A673 (cell line): ENCODE data around the gene RNF17.

ENCODE experiments used
- EZH2 ChIP-seq: fragments of 200-600 bp; sonication (generic); IDR thresholded peaks from 2 replicates; pipeline ENCODE4 v1.6.1; 2017; ENCODE audit warnings: borderline replicate concordance, low read depth, mild to moderate bottlenecking, mixed read lengths, antibody characterized with exemption, low read length; ENCODE audit not compliant: poor library complexity, severe bottlenecking
- TF ChIP-seq, protein P1 (sequence below): fragments of 300-800, 200-600 bp; sonication (generic); conservative IDR thresholded peaks from 2 replicates; pipeline ENCODE4 v1.5.1; 2017; ENCODE audit warnings: low read depth, mild to moderate bottlenecking, antibody characterized with exemption, low read length, moderate library complexity, mixed read lengths

DNA sequence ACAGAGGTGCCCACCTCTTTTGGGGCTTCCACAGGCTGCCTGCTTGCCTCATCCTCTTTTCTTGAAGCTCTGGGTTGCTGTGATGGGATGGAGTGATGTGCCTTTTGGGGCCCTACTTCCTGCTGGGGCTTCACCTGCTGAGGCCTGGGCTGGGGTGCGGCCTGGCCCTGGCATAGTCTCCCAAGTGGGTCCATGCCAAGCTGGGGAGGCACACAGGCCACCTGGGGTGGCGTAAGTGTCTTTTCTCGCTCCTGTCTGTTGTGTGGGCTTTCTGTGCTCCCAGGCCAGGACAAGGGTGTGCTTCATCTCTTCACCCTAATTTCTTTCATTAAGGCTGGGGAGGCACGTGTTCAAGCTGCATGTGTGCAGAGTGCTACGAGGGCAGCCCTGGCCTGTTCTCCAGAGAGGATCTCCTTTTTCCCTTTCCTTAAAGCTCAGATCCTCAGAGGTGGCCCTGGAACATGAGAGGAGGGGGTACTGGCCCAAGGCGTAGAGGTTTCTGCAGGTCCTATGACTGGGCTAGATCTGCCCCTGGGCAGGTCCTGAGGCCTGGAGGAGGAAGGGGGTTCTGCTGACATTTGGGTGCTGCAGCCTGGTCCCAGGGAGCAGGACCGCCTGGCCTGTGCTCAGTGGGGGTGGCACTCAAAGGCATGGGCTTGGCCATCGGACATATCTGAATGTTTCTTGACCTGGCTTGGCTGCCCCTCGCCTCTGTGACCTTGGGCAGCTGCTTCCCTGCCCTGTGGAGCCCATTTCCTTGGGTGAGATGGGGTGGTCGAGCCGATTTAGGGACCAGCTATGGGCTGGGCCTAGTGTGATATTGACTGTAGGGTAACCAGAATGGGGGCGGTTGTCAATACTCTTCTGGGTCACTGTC, 23.7 kb upstream of the RNF17 start:
- TF ChIP-seq, protein P1, sequence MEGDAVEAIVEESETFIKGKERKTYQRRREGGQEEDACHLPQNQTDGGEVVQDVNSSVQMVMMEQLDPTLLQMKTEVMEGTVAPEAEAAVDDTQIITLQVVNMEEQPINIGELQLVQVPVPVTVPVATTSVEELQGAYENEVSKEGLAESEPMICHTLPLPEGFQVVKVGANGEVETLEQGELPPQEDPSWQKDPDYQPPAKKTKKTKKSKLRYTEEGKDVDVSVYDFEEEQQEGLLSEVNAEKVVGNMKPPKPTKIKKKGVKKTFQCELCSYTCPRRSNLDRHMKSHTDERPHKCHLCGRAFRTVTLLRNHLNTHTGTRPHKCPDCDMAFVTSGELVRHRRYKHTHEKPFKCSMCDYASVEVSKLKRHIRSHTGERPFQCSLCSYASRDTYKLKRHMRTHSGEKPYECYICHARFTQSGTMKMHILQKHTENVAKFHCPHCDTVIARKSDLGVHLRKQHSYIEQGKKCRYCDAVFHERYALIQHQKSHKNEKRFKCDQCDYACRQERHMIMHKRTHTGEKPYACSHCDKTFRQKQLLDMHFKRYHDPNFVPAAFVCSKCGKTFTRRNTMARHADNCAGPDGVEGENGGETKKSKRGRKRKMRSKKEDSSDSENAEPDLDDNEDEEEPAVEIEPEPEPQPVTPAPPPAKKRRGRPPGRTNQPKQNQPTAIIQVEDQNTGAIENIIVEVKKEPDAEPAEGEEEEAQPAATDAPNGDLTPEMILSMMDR, result no peak
- no peak for TF ChIP-seq EZH2
